HFFc6 (cell line): ENCODE data around the gene DRAXIN. TPM values are rescaled to one million over a fixed set of nuclear protein-coding genes. Genes with fewer than 3 reads are reported as not detected.

ENCODE experiments used
- DNase-seq: peaks from one replicate; pipeline ENCODE4 v3.0.0-alpha.2; 2018
- H3K27ac Mint-ChIP-seq: 2 replicates; pipeline ENCODE4 v1.8.0; 2020; ENCODE audit warnings: mild to moderate bottlenecking, mixed read lengths
- H3K27me3 Mint-ChIP-seq: 2 replicates; pipeline ENCODE4 v1.8.0; 2021; ENCODE audit warnings: mild to moderate bottlenecking, moderate library complexity, mixed read lengths; ENCODE audit not compliant: insufficient read depth
- H3K36me3 Mint-ChIP-seq: 2 replicates; pipeline ENCODE4 v1.8.0; 2021; ENCODE audit warnings: low read depth, mixed read lengths
- H3K4me1 Mint-ChIP-seq: 2 replicates; pipeline ENCODE4 v1.8.0; 2020; ENCODE audit warnings: low read depth, mixed read lengths
- H3K4me3 Mint-ChIP-seq: 2 replicates; pipeline ENCODE4 v1.8.0; 2020; ENCODE audit warnings: mild to moderate bottlenecking, moderate library complexity, mixed read lengths
- H3K9me3 Mint-ChIP-seq: 2 replicates; pipeline ENCODE4 v1.8.0; 2020; ENCODE audit warnings: mild to moderate bottlenecking, mixed read lengths
- CTCF ChIP-seq: fragments of 200-600 bp; sonication (generic); IDR thresholded peaks from 2 replicates; pipeline ENCODE4 v1.5.0; 2021; ENCODE audit warnings: antibody characterized with exemption, mild to moderate bottlenecking
- total RNA-seq, 6 experiments: library from RNA; stranded (reverse); fragmentation: NEBNext Ultra II Directional; extraction: Animal tissue kit (Norgen Biotek cat#: 25700); gene quantifications; 2 replicates in 1 of 6; 3 replicates in 5 of 6; pipeline ENCODE4 v1.2.3, GENCODE V29; 2021

Gene DRAXIN
- total RNA-seq, 6 experiments from 2014 or later: not detected

GRCh38 chr1:11714831-11715575, 23.5 kb downstream of the DRAXIN start:
- no peaks in the 10 kb centered on the region for H3K9me3 Mint-ChIP-seq
- no peak overlapping the region for H3K4me3 Mint-ChIP-seq
- no peaks in the 10 kb centered on the region for H3K36me3 Mint-ChIP-seq
- no peak for TF ChIP-seq CTCF
- peaks cover 8% of the 10 kb centered on the region; the same call in 1 of the 2 replicates for H3K4me1 Mint-ChIP-seq
- no peak overlapping the region for H3K27ac Mint-ChIP-seq
- peaks cover 38% of the 10 kb centered on the region for H3K27me3 Mint-ChIP-seq
- no peak for DNase-seq

- peak; percentile 96 for TF ChIP-seq CTCF
- H3K4me3 Mint-ChIP-seq: peak overlapping the region; percentile 55; the same call in 1 of the 2 replicates
- H3K36me3 Mint-ChIP-seq: no peaks in the 10 kb centered on the region
- H3K9me3 Mint-ChIP-seq: no peaks in the 10 kb centered on the region
- peaks cover 8% of the 10 kb centered on the region; the same call in 1 of the 2 replicates for H3K4me1 Mint-ChIP-seq
- H3K27me3 Mint-ChIP-seq: peaks cover 31% of the 10 kb centered on the region
- no peak overlapping the region for H3K27ac Mint-ChIP-seq
- DNase-seq: peak; percentile 48
Observed at GRCh38 chr1:11719313-11720032, 28.0 kb downstream of the DRAXIN start.

GRCh38 chr1:11720033-11720376, 28.5 kb downstream of the DRAXIN start:
- no peak overlapping the region for H3K4me3 Mint-ChIP-seq
- H3K27me3 Mint-ChIP-seq: peaks cover 29% of the 10 kb centered on the region
- no peak for DNase-seq
- no peak overlapping the region for H3K27ac Mint-ChIP-seq
- no peaks in the 10 kb centered on the region for H3K36me3 Mint-ChIP-seq
- peaks cover 8% of the 10 kb centered on the region; the same call in 1 of the 2 replicates for H3K4me1 Mint-ChIP-seq
- no peaks in the 10 kb centered on the region for H3K9me3 Mint-ChIP-seq
- no peak; the same call in 1 of the 2 replicates for TF ChIP-seq CTCF

- H3K4me3 Mint-ChIP-seq: no peak overlapping the region
- peaks cover 26% of the 10 kb centered on the region for H3K27me3 Mint-ChIP-seq
- no peaks in the 10 kb centered on the region for H3K36me3 Mint-ChIP-seq
- peaks cover 8% of the 10 kb centered on the region; the same call in 1 of the 2 replicates for H3K4me1 Mint-ChIP-seq
- no peak overlapping the region for H3K27ac Mint-ChIP-seq
- H3K9me3 Mint-ChIP-seq: no peaks in the 10 kb centered on the region
- TF ChIP-seq CTCF: no peak
- no peak for DNase-seq
Observed at GRCh38 chr1:11720525-11720924, 29.0 kb downstream of the DRAXIN start.

- H3K9me3 Mint-ChIP-seq: no peaks in the 10 kb centered on the region
- H3K4me3 Mint-ChIP-seq: no peak overlapping the region
- H3K27ac Mint-ChIP-seq: no peak overlapping the region
- H3K36me3 Mint-ChIP-seq: no peaks in the 10 kb centered on the region
- peaks cover 8% of the 10 kb centered on the region; the same call in 1 of the 2 replicates for H3K4me1 Mint-ChIP-seq
- TF ChIP-seq CTCF: no peak
- no peak for DNase-seq
- H3K27me3 Mint-ChIP-seq: peaks cover 24% of the 10 kb centered on the region
Observed at GRCh38 chr1:11721311-11721710, 29.8 kb downstream of the DRAXIN start.
